Thoracic aorta endothelial cell (primary cell): ENCODE results near the gene RFPL1. TPM values are rescaled to one million over a fixed set of nuclear protein-coding genes. Genes with fewer than 3 reads are reported as not detected.

Experiments
- small RNA-seq: library from RNA; depleted of rRNA; stranded (forward); fragments of <200 nt; gene quantifications from one replicate; pipeline ENCODE3, GENCODE V24; 2012
- total RNA-seq: library from RNA; depleted of rRNA; stranded (reverse); fragments of >200 nt; gene quantifications from 2 replicates; pipeline ENCODE4 v1.2.3, GENCODE V29; 2012

Gene RFPL1
- total RNA-seq, result not detected in 2 replicates

GRCh38 chr22:29438283-29438682, at the start of gene RFPL1:
Gene RFPL1 (plus strand): TSS chr22:29438583.

GRCh38 chr22:29479417-29480261, 41.3 kb downstream of the RFPL1 start, which contains the start of gene NEFH:
Gene NEFH (plus strand): TSS chr22:29480218. CDS start chr22:29480263, 45 bp downstream.

Small RNA genes within 50 kb of the gene (small RNA-seq; reads per million reads assigned to genes)
- not detected for gene AC000041.1

Other genes with a start within 250 kb of the RFPL1 start
- not detected in 2 replicates for gene EMID1, start 232.7 kb upstream of the RFPL1 start, total RNA-seq
- 19.7 and 25.5 TPM in 2 replicates for gene RHBDD3, start 170.6 kb upstream of the RFPL1 start, total RNA-seq
- gene EWSR1, start 170.3 kb upstream of the RFPL1 start, total RNA-seq, result 210 and 245 TPM in 2 replicates
- 23.8 and 30.2 TPM in 2 replicates for gene GAS2L1, start 131.9 kb upstream of the RFPL1 start, total RNA-seq
- 0.43 and 0.80 TPM in 2 replicates for gene RASL10A, start 122.9 kb upstream of the RFPL1 start, total RNA-seq
- gene AP1B1, start 50.0 kb upstream of the RFPL1 start, total RNA-seq, result 108 and 126 TPM in 2 replicates
- 1.3 and 1.6 TPM in 2 replicates for gene NEFH, start 41.6 kb downstream of the RFPL1 start, total RNA-seq
- 62.0 and 67.2 TPM in 2 replicates for gene THOC5, start 115.2 kb downstream of the RFPL1 start, total RNA-seq
- gene NIPSNAP1, start 142.5 kb downstream of the RFPL1 start, total RNA-seq, result 30.5 and 42.7 TPM in 2 replicates
- 151 and 189 TPM in 2 replicates for gene NF2, start 165.1 kb downstream of the RFPL1 start, total RNA-seq